Measurements from ENCODE around the gene KMT5B. TPM values are rescaled to one million over a fixed set of nuclear protein-coding genes. Genes with fewer than 3 reads are reported as not detected.

The KMT5B gene
- total and polyA plus RNA-seq, 10 of the 15 experiments (the other 5 are each of a cell fraction or from before 2014, with no cell fraction given): 4.7 to 21.8 (median 18.0) TPM

DNA sequence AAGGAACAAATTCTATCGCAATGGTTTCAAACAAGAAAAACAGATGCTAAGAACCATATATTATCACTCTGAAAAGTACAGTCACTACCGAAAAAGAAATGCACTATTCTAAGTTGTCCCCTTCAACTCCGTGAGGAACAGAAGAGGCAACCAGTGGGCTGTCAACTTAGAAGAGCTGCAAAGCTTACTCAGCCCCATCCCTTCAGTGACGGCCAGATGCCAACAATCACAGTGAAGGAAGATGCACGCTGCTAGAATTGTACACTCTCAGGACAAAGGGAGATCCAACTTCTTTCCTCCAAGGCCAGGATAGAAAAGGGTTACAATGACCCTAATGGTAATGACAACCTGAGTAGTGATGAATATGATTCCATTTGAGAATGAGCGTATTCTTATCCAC, 53.4 kb downstream of the KMT5B start:
- Histone ChIP-seq H3K36me3 (ENCODE audit: control insufficient read depth in 2 of 2, insufficient read depth in 2 of 2, low read length in 1 of 2) (peaks cover 0 to 7% of the 10 kb centered on the region in 2 experiments; a peak in 1 of 4 replicates), H3K4me2 (ENCODE audit: control insufficient read depth, insufficient read depth) (no peak overlapping the region), H3K9me3 (replicated peaks; ENCODE audit: control insufficient read depth, insufficient read depth, low read length) (no peaks in the 10 kb centered on the region), H4K20me1 (ENCODE audit: control insufficient read depth, insufficient read depth) (no peaks in the 10 kb centered on the region), H3K9ac (ENCODE audit: control insufficient read depth, insufficient read depth, low read length) (no peak overlapping the region), H3K27me3 (replicated peaks in 1 of 2; ENCODE audit: control insufficient read depth in 2 of 2, insufficient read depth in 2 of 2, low read length in 1 of 2) (no peaks in the 10 kb centered on the region), H2AFZ (ENCODE audit: control insufficient read depth, low read depth, low read length) (no peak overlapping the region), H3K4me1 (ENCODE audit: control insufficient read depth, insufficient read depth, low read length) (no peaks in the 10 kb centered on the region), H3K27ac (ENCODE audit: control insufficient read depth, insufficient read depth) (no peak overlapping the region), H3K4me3 (no peak overlapping the region), H3K79me2 (ENCODE audit: control insufficient read depth, insufficient read depth, low read length) (no peaks in the 10 kb centered on the region)
- DNase-seq (ENCODE audit: low read depth, low spot score) (no peak), FAIRE-seq (no peak), ATAC-seq (no peak)
- WGBS (ENCODE audit: insufficient coverage, insufficient replicate concordance, low lambda C conversion rate, missing lambda C conversion rate): 82% methylated on average over 6 of the region's 6 CpGs
- no TSS peak for BruUV-seq (replicated peaks)
- CTCF ChIA-PET: interaction anchor here (1.4 kb wide), 1 partner anchor 50 kb away, joined by 3 read pairs; no protein-coding TSS in a partner anchor
- RAD21 ChIA-PET (ENCODE audit: unreplicated experiment): no interaction called here
- POLR2A ChIA-PET: no interaction called here
- in situ Hi-C loops (cut with MboI): no loop called here
- SMC1A ChIA-PET (ENCODE audit: uncharacterized antibody, unreplicated experiment): interaction anchor here (1.2 to 1.5 kb wide), 2 partner anchors 11 to 14 kb away, joined by 3 to 4 read pairs; no protein-coding TSS in a partner anchor
- intact Hi-C loops (cut with micrococcal nuclease; ENCODE audit: unreplicated experiment): no loop called here
- no peak for TF ChIP-seq ZNF384 (IDR thresholded peaks at IDR 0.05; ENCODE audit: borderline replicate concordance, low read depth, low read length)
- no peak for TF ChIP-seq BACH1 (IDR thresholded peaks at IDR 0.05; ENCODE audit: borderline replicate concordance)
- TF ChIP-seq FOXK2 (IDR thresholded peaks at IDR 0.05): no peak
- TF ChIP-seq STAT3 (IDR thresholded peaks at IDR 0.05; ENCODE audit: low read depth, low read length): no peak
- TF ChIP-seq TCF3 (IDR thresholded peaks at IDR 0.05; ENCODE audit: borderline replicate concordance, insufficient read depth, low read depth, low read length): no peak
- TF ChIP-seq, protein P1, sequence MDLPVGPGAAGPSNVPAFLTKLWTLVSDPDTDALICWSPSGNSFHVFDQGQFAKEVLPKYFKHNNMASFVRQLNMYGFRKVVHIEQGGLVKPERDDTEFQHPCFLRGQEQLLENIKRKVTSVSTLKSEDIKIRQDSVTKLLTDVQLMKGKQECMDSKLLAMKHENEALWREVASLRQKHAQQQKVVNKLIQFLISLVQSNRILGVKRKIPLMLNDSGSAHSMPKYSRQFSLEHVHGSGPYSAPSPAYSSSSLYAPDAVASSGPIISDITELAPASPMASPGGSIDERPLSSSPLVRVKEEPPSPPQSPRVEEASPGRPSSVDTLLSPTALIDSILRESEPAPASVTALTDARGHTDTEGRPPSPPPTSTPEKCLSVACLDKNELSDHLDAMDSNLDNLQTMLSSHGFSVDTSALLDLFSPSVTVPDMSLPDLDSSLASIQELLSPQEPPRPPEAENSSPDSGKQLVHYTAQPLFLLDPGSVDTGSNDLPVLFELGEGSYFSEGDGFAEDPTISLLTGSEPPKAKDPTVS (IDR thresholded peaks at IDR 0.05; ENCODE audit: low read depth, low read length): no peak
- no peak for TF ChIP-seq GABPA (IDR thresholded peaks at IDR 0.05; ENCODE audit: low read depth)
- no peak for TF ChIP-seq SMARCA5 (IDR thresholded peaks at IDR 0.05)
- TF ChIP-seq ZNF207 (IDR thresholded peaks at IDR 0.05; ENCODE audit: borderline replicate concordance): no peak
- no peak for TF ChIP-seq POU2F2 (IDR thresholded peaks at IDR 0.05; ENCODE audit: borderline replicate concordance, low read depth, low read length)
- TF ChIP-seq POLR2AphosphoS5 (IDR thresholded peaks at IDR 0.05; ENCODE audit: low read length): no peak
- no peak for TF ChIP-seq SRF (IDR thresholded peaks at IDR 0.05; ENCODE audit: low read depth in 2 of 2, low read length in 2 of 2)
- TF ChIP-seq ZNF622 (IDR thresholded peaks at IDR 0.05): no peak
